Measurements from ENCODE around the gene TSHZ1. TPM values are rescaled to one million over a fixed set of nuclear protein-coding genes. Genes with fewer than 3 reads are reported as not detected.
A peak's percentile ranks its signal among the peaks of the same experiment; 100 is the strongest.

TSHZ1 gene
- total RNA-seq, 4 donors from 2014 or later: 22.3 to 41.7 (median 33.8) TPM

- WGBS, 2 donors (ENCODE audit: low coverage in 1 of 2): 49 to 66% methylated on average over 5 to 12 of the region's 12 CpGs
- ATAC-seq: no peak
- Histone ChIP-seq H3K9me3 (no peaks in the 10 kb centered on the region), H3K4me1 (peaks cover 10 to 96% (median 18%) of the 10 kb centered on the region in 3 donors), H3K27me3 (no peaks in the 10 kb centered on the region), H3K27ac (peak overlapping the region; percentile 23 to 66 (median 52)), H3K36me3 (no peaks in the 10 kb centered on the region), H3K4me3 (no peak overlapping the region)
- TF ChIP-seq CTCF (IDR thresholded peaks at IDR 0.05) (no peak), POLR2AphosphoS5 (IDR thresholded peaks at IDR 0.05) (no peak), POLR2A (IDR thresholded peaks at IDR 0.05) (no peak), EP300 (IDR thresholded peaks at IDR 0.05) (no peak)
Observed at GRCh38 chr18:75220551-75221355, 10.2 kb downstream of the TSHZ1 start.

- Histone ChIP-seq H3K27me3 (no peaks in the 10 kb centered on the region), H3K36me3 (no peaks in the 10 kb centered on the region), H3K27ac (peak overlapping the region in 3 of 4 donors; percentile 40 to 66 (median 63)), H3K9me3 (no peaks in the 10 kb centered on the region), H3K4me3 (no peak overlapping the region), H3K4me1 (peaks cover 10 to 97% (median 18%) of the 10 kb centered on the region in 3 donors)
- no peak for ATAC-seq
- TF ChIP-seq POLR2AphosphoS5 (IDR thresholded peaks at IDR 0.05) (no peak), CTCF (IDR thresholded peaks at IDR 0.05) (no peak), EP300 (IDR thresholded peaks at IDR 0.05) (no peak), POLR2A (IDR thresholded peaks at IDR 0.05) (no peak)
- 39 to 59% methylated on average over 1 of the region's 1 CpG for WGBS, 2 donors (ENCODE audit: low coverage in 1 of 2)
Observed at GRCh38 chr18:75221397-75221796, 10.8 kb downstream of the TSHZ1 start.

- WGBS, 2 donors (ENCODE audit: low coverage in 1 of 2): 77 to 82% methylated on average over 7 of the region's 7 CpGs
- TF ChIP-seq POLR2A (IDR thresholded peaks at IDR 0.05) (no peak), EP300 (IDR thresholded peaks at IDR 0.05) (no peak), CTCF (IDR thresholded peaks at IDR 0.05) (no peak), POLR2AphosphoS5 (IDR thresholded peaks at IDR 0.05) (no peak)
- no peak for ATAC-seq
- Histone ChIP-seq H3K27me3 (no peaks in the 10 kb centered on the region), H3K27ac (peak overlapping the region in 2 of 4 donors; percentile 63 to 66), H3K4me3 (no peak overlapping the region), H3K4me1 (peaks cover 10 to 97% (median 22%) of the 10 kb centered on the region in 3 donors), H3K9me3 (no peaks in the 10 kb centered on the region), H3K36me3 (no peaks in the 10 kb centered on the region)
Observed at GRCh38 chr18:75221897-75222296, 11.3 kb downstream of the TSHZ1 start.

- Histone ChIP-seq H3K27me3 (no peaks in the 10 kb centered on the region), H3K36me3 (no peaks in the 10 kb centered on the region), H3K9me3 (no peaks in the 10 kb centered on the region), H3K4me1 (peaks cover 10 to 97% (median 27%) of the 10 kb centered on the region in 3 donors), H3K27ac (peak overlapping the region in 3 of 4 donors; percentile 45 to 66 (median 63)), H3K4me3 (no peak overlapping the region)
- TF ChIP-seq EP300 (IDR thresholded peaks at IDR 0.05): no peak
- TF ChIP-seq CTCF (IDR thresholded peaks at IDR 0.05): no peak
- no peak for TF ChIP-seq POLR2A (IDR thresholded peaks at IDR 0.05)
- TF ChIP-seq POLR2AphosphoS5 (IDR thresholded peaks at IDR 0.05): no peak
- 59 to 72% methylated on average over 5 to 9 of the region's 10 CpGs for WGBS, 2 donors (ENCODE audit: low coverage in 1 of 2)
- ATAC-seq: no peak
Observed at GRCh38 chr18:75222407-75222806, 11.8 kb downstream of the TSHZ1 start.

Data from gastroesophageal sphincter (tissue), 4 donors.